SK-N-SH treated with all-trans-retinoic acid at 6 μM for 48 hours (cell line): ENCODE measurements around the gene FRS3.
A peak's percentile ranks its signal among the peaks of the same experiment; 100 is the strongest.

ENCODE experiments used
- ATAC-seq: fragments of 200-7000 bp; cut with Tn5 transposase; 3 replicates; pipeline ENCODE4 v1.9.1; 2020; ENCODE audit warnings: mild to moderate bottlenecking, moderate library complexity
- ARNTL ChIP-seq: fragments of 450-650 bp; formaldehyde crosslinking; IDR thresholded peaks from 2 replicates; pipeline ENCODE4 v1.5.0; 2020; ENCODE audit warnings: low read depth, mild to moderate bottlenecking, moderate library complexity, borderline replicate concordance
- BACH2 ChIP-seq: fragments of 250-450 bp; sonication (Bioruptor Pico); IDR thresholded peaks from 2 replicates; pipeline ENCODE4 v1.9.0; 2021; ENCODE audit warnings: mild to moderate bottlenecking, borderline replicate concordance
- GLIS3 ChIP-seq: fragments of 250-450 bp; sonication (Bioruptor Pico); IDR thresholded peaks from 2 replicates; pipeline ENCODE4 v1.5.0; 2020; ENCODE audit warnings: mild to moderate bottlenecking, moderate library complexity
- ISL1 ChIP-seq: fragments of 250-450 bp; sonication (Bioruptor Pico); IDR thresholded peaks from 2 replicates; pipeline ENCODE4 v2.1.2; 2022; ENCODE audit warnings: mild to moderate bottlenecking, moderate library complexity
- OSR1 ChIP-seq: fragments of 250-450 bp; sonication (Bioruptor Pico); IDR thresholded peaks from 2 replicates; pipeline ENCODE4 v1.8.0; 2022; ENCODE audit warnings: moderate library complexity, mild to moderate bottlenecking, inconsistent platforms
- PATZ1 ChIP-seq: fragments of 250-450 bp; sonication (Bioruptor Pico); IDR thresholded peaks from 2 replicates; pipeline ENCODE4 v1.8.0; 2020; ENCODE audit warnings: mild to moderate bottlenecking, moderate library complexity, borderline replicate concordance
- POU6F1 ChIP-seq: fragments of 250-450 bp; sonication (Bioruptor Pico); IDR thresholded peaks from 2 replicates; pipeline ENCODE4 v1.8.0; 2021; ENCODE audit warnings: low read depth, mild to moderate bottlenecking, moderate library complexity, borderline replicate concordance
- PPARA ChIP-seq: fragments of 250-450 bp; sonication (Bioruptor Pico); IDR thresholded peaks from 2 replicates; pipeline ENCODE4 v1.5.0; 2020; ENCODE audit warnings: mild to moderate bottlenecking, borderline replicate concordance
- SNAI2 ChIP-seq: fragments of 250-450 bp; sonication (Bioruptor Pico); IDR thresholded peaks from 2 replicates; pipeline ENCODE4 v1.5.0; 2020; ENCODE audit warnings: mild to moderate bottlenecking, moderate library complexity
- TCF4 ChIP-seq: fragments of 250-450 bp; sonication (Bioruptor Pico); IDR thresholded peaks from 2 replicates; pipeline ENCODE4 v1.8.0; 2021; ENCODE audit warnings: mild to moderate bottlenecking, moderate library complexity, borderline replicate concordance
- TOX ChIP-seq: fragments of 250-450 bp; sonication (Bioruptor Pico); IDR thresholded peaks from 2 replicates; pipeline ENCODE4 v1.8.0; 2021; ENCODE audit warnings: mild to moderate bottlenecking, moderate library complexity, borderline replicate concordance
- ZC3H10 ChIP-seq: fragments of 250-450 bp; sonication (Bioruptor Pico); IDR thresholded peaks from 2 replicates; pipeline ENCODE4 v1.5.1; 2021; ENCODE audit warnings: mild to moderate bottlenecking, moderate library complexity
- ZFP3 ChIP-seq: fragments of 250-450 bp; sonication (Bioruptor Pico); IDR thresholded peaks from 2 replicates; pipeline ENCODE4 v1.5.0; 2020; ENCODE audit warnings: mild to moderate bottlenecking, moderate library complexity
- ZFP30 ChIP-seq: fragments of 450-650 bp; formaldehyde crosslinking; IDR thresholded peaks from 2 replicates; pipeline ENCODE4 v1.5.0; 2022; ENCODE audit warnings: mild to moderate bottlenecking, moderate library complexity
- ZNF565 ChIP-seq: fragments of 450-650 bp; formaldehyde crosslinking; conservative IDR thresholded peaks from 2 replicates; pipeline ENCODE4 v1.5.0; 2020; ENCODE audit warnings: low read depth, mild to moderate bottlenecking, moderate library complexity
- ZNF70 ChIP-seq: fragments of 450-650 bp; formaldehyde crosslinking; IDR thresholded peaks from 2 replicates; pipeline ENCODE4 v1.5.0; 2020; ENCODE audit warnings: mild to moderate bottlenecking, moderate library complexity
- ZNF8 ChIP-seq: fragments of 450-650 bp; formaldehyde crosslinking; IDR thresholded peaks from 2 replicates; pipeline ENCODE4 v1.5.0; 2020; ENCODE audit warnings: mild to moderate bottlenecking, moderate library complexity
- TF ChIP-seq, protein P1 (sequence below): fragments of 250-450 bp; sonication (Bioruptor Pico); IDR thresholded peaks from 2 replicates; pipeline ENCODE4 v1.5.0; 2020; ENCODE audit warnings: mild to moderate bottlenecking, moderate library complexity
- TF ChIP-seq, protein P2 (sequence below): fragments of 250-450 bp; sonication (Bioruptor Pico); IDR thresholded peaks from 2 replicates; pipeline ENCODE4 v1.5.1; 2020; ENCODE audit warnings: low read depth, mild to moderate bottlenecking, moderate library complexity
- TF ChIP-seq, protein P3 (sequence below): fragments of 250-450 bp; sonication (Bioruptor Pico); IDR thresholded peaks from 2 replicates; pipeline ENCODE4 v1.5.1; 2021; ENCODE audit warnings: mild to moderate bottlenecking, moderate library complexity

Gene FRS3

DNA sequence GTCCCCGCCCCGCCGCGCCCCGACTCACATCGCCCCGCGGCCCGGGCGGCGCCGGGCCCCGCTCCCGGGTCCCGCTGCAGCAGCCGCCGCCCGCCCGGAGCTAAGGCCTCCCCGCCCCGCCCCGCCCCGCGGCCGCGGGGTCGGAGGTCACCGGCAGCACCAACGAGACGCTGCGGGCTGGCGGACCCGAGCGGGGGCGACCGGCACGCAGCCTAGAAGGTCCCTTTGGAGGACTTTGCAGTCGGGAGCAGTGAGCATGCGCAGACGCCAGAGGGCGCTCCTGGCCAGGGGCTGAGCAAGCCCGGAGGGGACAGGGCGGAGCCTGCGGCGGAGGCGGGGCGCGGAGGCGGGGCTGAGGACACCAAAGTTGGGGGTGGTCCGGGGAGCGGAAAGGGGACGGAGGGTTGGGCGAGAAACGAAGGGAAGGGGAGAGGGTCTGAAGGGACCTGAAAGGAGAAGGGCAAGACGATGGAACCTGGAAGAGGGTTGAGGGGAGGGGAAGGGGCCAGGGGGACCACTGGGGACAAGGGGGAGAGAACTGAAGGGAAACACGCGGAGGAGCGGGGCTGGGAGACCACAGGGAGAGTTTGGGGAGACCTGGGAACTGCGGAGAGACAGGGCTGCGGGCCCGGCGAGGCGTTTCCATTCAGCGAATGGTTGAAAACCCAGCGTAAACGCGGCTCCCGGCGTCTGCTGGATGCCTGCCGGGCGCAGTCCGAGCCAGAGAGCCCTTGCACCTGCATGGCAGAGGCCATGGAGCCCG, at the start of gene FRS3:
FRS3 (minus strand) TSS at position 113 of the 763 bp plus-strand sequence. CDS start 2,913 bp downstream, outside the sequence.
- TF ChIP-seq PATZ1 (CRISPR knock-in tag) (no peak), ISL1 (CRISPR knock-in tag) (no peak), TOX (no peak), ZNF8 (CRISPR knock-in tag) (no peak), BACH2 (CRISPR knock-in tag) (no peak), ZNF70 (CRISPR knock-in tag) (no peak), ZFP3 (CRISPR knock-in tag) (no peak), POU6F1 (CRISPR knock-in tag) (no peak), GLIS3 (CRISPR knock-in tag) (no peak), PPARA (CRISPR knock-in tag) (no peak)
- TF ChIP-seq, all 23 proteins: peak for 0
- ATAC-seq = peak; percentile 91

- TF ChIP-seq ZNF8 (CRISPR knock-in tag) = no peak
- TF ChIP-seq SNAI2 (CRISPR knock-in tag) = no peak
- TF ChIP-seq, protein P1, sequence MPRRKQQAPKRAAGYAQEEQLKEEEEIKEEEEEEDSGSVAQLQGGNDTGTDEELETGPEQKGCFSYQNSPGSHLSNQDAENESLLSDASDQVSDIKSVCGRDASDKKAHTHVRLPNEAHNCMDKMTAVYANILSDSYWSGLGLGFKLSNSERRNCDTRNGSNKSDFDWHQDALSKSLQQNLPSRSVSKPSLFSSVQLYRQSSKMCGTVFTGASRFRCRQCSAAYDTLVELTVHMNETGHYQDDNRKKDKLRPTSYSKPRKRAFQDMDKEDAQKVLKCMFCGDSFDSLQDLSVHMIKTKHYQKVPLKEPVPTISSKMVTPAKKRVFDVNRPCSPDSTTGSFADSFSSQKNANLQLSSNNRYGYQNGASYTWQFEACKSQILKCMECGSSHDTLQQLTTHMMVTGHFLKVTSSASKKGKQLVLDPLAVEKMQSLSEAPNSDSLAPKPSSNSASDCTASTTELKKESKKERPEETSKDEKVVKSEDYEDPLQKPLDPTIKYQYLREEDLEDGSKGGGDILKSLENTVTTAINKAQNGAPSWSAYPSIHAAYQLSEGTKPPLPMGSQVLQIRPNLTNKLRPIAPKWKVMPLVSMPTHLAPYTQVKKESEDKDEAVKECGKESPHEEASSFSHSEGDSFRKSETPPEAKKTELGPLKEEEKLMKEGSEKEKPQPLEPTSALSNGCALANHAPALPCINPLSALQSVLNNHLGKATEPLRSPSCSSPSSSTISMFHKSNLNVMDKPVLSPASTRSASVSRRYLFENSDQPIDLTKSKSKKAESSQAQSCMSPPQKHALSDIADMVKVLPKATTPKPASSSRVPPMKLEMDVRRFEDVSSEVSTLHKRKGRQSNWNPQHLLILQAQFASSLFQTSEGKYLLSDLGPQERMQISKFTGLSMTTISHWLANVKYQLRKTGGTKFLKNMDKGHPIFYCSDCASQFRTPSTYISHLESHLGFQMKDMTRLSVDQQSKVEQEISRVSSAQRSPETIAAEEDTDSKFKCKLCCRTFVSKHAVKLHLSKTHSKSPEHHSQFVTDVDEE (CRISPR knock-in tag) = no peak
- TF ChIP-seq, protein P2, sequence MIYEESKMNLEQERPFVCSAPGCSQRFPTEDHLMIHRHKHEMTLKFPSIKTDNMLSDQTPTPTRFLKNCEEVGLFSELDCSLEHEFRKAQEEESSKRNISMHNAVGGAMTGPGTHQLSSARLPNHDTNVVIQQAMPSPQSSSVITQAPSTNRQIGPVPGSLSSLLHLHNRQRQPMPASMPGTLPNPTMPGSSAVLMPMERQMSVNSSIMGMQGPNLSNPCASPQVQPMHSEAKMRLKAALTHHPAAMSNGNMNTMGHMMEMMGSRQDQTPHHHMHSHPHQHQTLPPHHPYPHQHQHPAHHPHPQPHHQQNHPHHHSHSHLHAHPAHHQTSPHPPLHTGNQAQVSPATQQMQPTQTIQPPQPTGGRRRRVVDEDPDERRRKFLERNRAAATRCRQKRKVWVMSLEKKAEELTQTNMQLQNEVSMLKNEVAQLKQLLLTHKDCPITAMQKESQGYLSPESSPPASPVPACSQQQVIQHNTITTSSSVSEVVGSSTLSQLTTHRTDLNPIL (CRISPR knock-in tag) = no peak
- TF ChIP-seq OSR1 (CRISPR knock-in tag) = no peak
- no peak for TF ChIP-seq ISL1 (CRISPR knock-in tag)
- TF ChIP-seq ZNF565 (CRISPR knock-in tag) = no peak
- no peak for TF ChIP-seq PPARA (CRISPR knock-in tag)
- TF ChIP-seq TCF4 (CRISPR knock-in tag) = no peak
- TF ChIP-seq TOX = no peak
- no peak for TF ChIP-seq ZC3H10 (CRISPR knock-in tag)
- no peak for TF ChIP-seq PATZ1 (CRISPR knock-in tag)
- TF ChIP-seq ZNF70 (CRISPR knock-in tag) = no peak
- TF ChIP-seq, protein P3, sequence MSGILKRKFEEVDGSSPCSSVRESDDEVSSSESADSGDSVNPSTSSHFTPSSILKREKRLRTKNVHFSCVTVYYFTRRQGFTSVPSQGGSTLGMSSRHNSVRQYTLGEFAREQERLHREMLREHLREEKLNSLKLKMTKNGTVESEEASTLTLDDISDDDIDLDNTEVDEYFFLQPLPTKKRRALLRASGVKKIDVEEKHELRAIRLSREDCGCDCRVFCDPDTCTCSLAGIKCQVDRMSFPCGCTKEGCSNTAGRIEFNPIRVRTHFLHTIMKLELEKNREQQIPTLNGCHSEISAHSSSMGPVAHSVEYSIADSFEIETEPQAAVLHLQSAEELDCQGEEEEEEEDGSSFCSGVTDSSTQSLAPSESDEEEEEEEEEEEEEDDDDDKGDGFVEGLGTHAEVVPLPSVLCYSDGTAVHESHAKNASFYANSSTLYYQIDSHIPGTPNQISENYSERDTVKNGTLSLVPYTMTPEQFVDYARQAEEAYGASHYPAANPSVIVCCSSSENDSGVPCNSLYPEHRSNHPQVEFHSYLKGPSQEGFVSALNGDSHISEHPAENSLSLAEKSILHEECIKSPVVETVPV (CRISPR knock-in tag) = no peak
- no peak for TF ChIP-seq ARNTL
- no peak for TF ChIP-seq ZFP30 (CRISPR knock-in tag)
- TF ChIP-seq, all 23 proteins: peak for 0
- ATAC-seq = no peak
These were observed 46.8 kb upstream of the FRS3 start for GRCh38 chr6:41826343-41827022.
